Neural cell (in vitro differentiated cells): ENCODE results near the gene CIROP. TPM values are rescaled to one million over a fixed set of nuclear protein-coding genes. Genes with fewer than 3 reads are reported as not detected.

Source experiments
- H2AFZ ChIP-seq: fragments of 200-600, 300-800 bp; sonication (generic), shearing (Covaris generic); 2 replicates; pipeline ENCODE4 v1.6.0; 2014; ENCODE audit warnings: low read depth, mild to moderate bottlenecking, antibody characterized with exemption, low read length, moderate library complexity
- H3F3A ChIP-seq: fragments of 200-600 bp; shearing (Covaris generic); 2 replicates; pipeline ENCODE4 v1.6.1; 2016; ENCODE audit warnings: mild to moderate bottlenecking, moderate library complexity, mixed read lengths, antibody characterized with exemption, low read length; ENCODE audit not compliant: insufficient read depth, poor library complexity, severe bottlenecking
- H3K27ac ChIP-seq: fragments of 200-600, 300-800 bp; sonication (generic), shearing (Covaris generic); 2 replicates; pipeline ENCODE4 v1.5.1; 2014; ENCODE audit warnings: mild to moderate bottlenecking, low read length, moderate library complexity
- H3K27me3 ChIP-seq: fragments of 300-800, 200-600 bp; sonication (generic), shearing (Covaris generic); 2 replicates; pipeline ENCODE4 v1.6.0; 2014; ENCODE audit warnings: mild to moderate bottlenecking, low read depth, low read length, moderate library complexity; ENCODE audit not compliant: insufficient read depth
- H3K36me3 ChIP-seq: fragments of 300-800, 200-600 bp; sonication (generic), shearing (Covaris generic); 2 replicates; pipeline ENCODE4 v1.5.1; 2014; ENCODE audit warnings: mild to moderate bottlenecking, antibody characterized with exemption, low read length, moderate library complexity; ENCODE audit not compliant: insufficient read depth
- H3K4me2 ChIP-seq: fragments of 300-800, 200-600 bp; sonication (generic), shearing (Covaris generic); 2 replicates; pipeline ENCODE4 v1.6.0; 2014; ENCODE audit warnings: mild to moderate bottlenecking, low read length
- H3K4me3 ChIP-seq: fragments of 300-800, 200-600 bp; sonication (generic), shearing (Covaris generic); 2 replicates; pipeline ENCODE4 v1.5.1; 2014; ENCODE audit warnings: mild to moderate bottlenecking, low read length, moderate library complexity
- H3K79me2 ChIP-seq: fragments of 200-600 bp; shearing (Covaris generic); replicated peaks from 2 replicates; pipeline ENCODE4 v1.6.0; 2014; ENCODE audit warnings: mild to moderate bottlenecking, low read length, moderate library complexity; ENCODE audit not compliant: insufficient read depth
- H3K9ac ChIP-seq: fragments of 300-800, 200-600 bp; sonication (generic), shearing (Covaris generic); 2 replicates; pipeline ENCODE4 v1.6.1; 2016; ENCODE audit warnings: mild to moderate bottlenecking, low read length, mixed read lengths
- H3K9me2 ChIP-seq: fragments of 200-600 bp; shearing (Covaris generic); 2 replicates; pipeline ENCODE4 v1.6.1; 2016; ENCODE audit warnings: mild to moderate bottlenecking, low read length, mixed read lengths; ENCODE audit not compliant: insufficient read depth
- H3K9me3 ChIP-seq: fragments of 200-600, 300-800 bp; sonication (generic), shearing (Covaris generic); 2 replicates; pipeline ENCODE4 v1.6.1; 2016; ENCODE audit warnings: mild to moderate bottlenecking, mixed run types, low read length, moderate library complexity, mixed read lengths
- H4K20me1 ChIP-seq: fragments of 200-600 bp; shearing (Covaris generic); 2 replicates; pipeline ENCODE4 v1.6.1; 2016; ENCODE audit warnings: mild to moderate bottlenecking, mixed run types; ENCODE audit not compliant: insufficient read depth
- EP300 ChIP-seq: fragments of 450-650 bp; conservative IDR thresholded peaks from 2 replicates; pipeline ENCODE4 v1.6.1; 2014; ENCODE audit warnings: antibody characterized with exemption, mild to moderate bottlenecking, moderate library complexity; ENCODE audit not compliant: poor library complexity, severe bottlenecking
- EZH2 ChIP-seq: fragments of 200-600, 300-800 bp; shearing (Covaris generic), sonication (generic); IDR thresholded peaks from 2 replicates; pipeline ENCODE4 v1.6.1; 2014; ENCODE audit warnings: antibody characterized with exemption, low read length, borderline replicate concordance, mild to moderate bottlenecking; ENCODE audit not compliant: insufficient read depth, poor library complexity, severe bottlenecking
- MXI1 ChIP-seq: fragments of 450-650 bp; conservative IDR thresholded peaks from 2 replicates; pipeline ENCODE4 v1.6.1; 2014; ENCODE audit warnings: antibody characterized with exemption, mild to moderate bottlenecking; ENCODE audit not compliant: poor library complexity, severe bottlenecking
- POLR2AphosphoS5 ChIP-seq: IDR thresholded peaks from 2 replicates; pipeline ENCODE4 v1.6.1; 2012
- RAD21 ChIP-seq: fragments of 450-650 bp; conservative IDR thresholded peaks from 2 replicates; pipeline ENCODE4 v1.6.1; 2014; ENCODE audit warnings: antibody characterized with exemption, mild to moderate bottlenecking, moderate library complexity
- SMC3 ChIP-seq: fragments of 450-650 bp; conservative IDR thresholded peaks from 2 replicates; pipeline ENCODE4 v1.6.1; 2014; ENCODE audit warnings: antibody characterized with exemption, mild to moderate bottlenecking, moderate library complexity; ENCODE audit not compliant: poor library complexity
- TAF1 ChIP-seq: IDR thresholded peaks from 2 replicates; pipeline ENCODE4 v1.6.1; 2012; ENCODE audit warnings: low read depth
- polyA plus RNA-seq: library from polyadenylated mRNA; depleted of rRNA; stranded (reverse); fragments of >200 nt; gene quantifications from 2 replicates; pipeline ENCODE4 v1.2.3, GENCODE V29; 2014
- TF ChIP-seq, protein P1 (sequence below): fragments of 450-650 bp; IDR thresholded peaks from 2 replicates; pipeline ENCODE4 v1.5.1; 2014; ENCODE audit warnings: antibody characterized with exemption, mild to moderate bottlenecking, moderate library complexity; ENCODE audit not compliant: poor library complexity, severe bottlenecking
- TF ChIP-seq, protein P2 (sequence below): IDR thresholded peaks from 2 replicates; pipeline ENCODE4 v1.6.1; 2012; ENCODE audit warnings: borderline replicate concordance

The CIROP gene
- polyA plus RNA-seq, 1 donor from 2014 or later = not detected

DNA sequence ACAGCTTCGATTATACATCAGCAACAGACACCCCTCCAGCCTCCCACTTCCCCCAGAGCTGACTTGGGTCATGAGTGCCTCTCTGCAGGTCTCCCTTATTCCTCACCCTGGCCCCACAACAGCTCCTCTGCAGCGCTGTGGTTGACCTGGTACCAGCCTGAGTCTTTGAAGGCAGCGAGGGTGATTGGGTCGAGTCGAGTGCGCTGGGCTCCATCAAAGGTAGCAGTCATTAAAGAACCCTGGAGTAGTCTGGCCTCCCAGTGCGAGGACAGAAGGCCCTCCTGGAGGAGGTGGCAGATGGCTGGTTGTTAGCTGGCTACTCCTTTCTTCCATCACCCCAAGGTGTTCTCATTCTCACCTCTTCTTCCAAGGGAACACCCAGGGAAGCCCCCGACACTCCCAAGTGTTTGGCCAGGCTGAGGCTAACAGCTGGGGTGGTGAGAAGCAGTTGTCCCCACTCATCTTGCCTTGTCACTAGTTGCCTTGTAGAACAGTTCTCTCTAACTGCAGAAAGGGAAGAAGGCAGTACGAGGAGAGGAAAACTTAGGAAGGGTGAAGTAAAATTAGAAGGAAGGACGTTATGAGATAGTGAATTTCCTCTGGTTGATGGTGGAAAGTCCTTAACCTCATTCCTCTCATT lies 2.7 kb downstream of the CIROP start:
- Histone ChIP-seq H3K36me3 (no peaks in the 10 kb centered on the region), H3K4me2 (no peak overlapping the region), H3K9me2 (no peaks in the 10 kb centered on the region), H4K20me1 (no peaks in the 10 kb centered on the region), H3K27me3 (no peaks in the 10 kb centered on the region), H3K27ac (no peak overlapping the region), H3K4me3 (no peak overlapping the region), H3K9ac (no peak overlapping the region), H3F3A (no peaks in the 10 kb centered on the region), H3K79me2 (peaks cover 2% of the 10 kb centered on the region), H2AFZ (no peak overlapping the region), H3K9me3 (no peaks in the 10 kb centered on the region)
- no peak for TF ChIP-seq EP300
- no peak for TF ChIP-seq POLR2AphosphoS5
- TF ChIP-seq, protein P1, sequence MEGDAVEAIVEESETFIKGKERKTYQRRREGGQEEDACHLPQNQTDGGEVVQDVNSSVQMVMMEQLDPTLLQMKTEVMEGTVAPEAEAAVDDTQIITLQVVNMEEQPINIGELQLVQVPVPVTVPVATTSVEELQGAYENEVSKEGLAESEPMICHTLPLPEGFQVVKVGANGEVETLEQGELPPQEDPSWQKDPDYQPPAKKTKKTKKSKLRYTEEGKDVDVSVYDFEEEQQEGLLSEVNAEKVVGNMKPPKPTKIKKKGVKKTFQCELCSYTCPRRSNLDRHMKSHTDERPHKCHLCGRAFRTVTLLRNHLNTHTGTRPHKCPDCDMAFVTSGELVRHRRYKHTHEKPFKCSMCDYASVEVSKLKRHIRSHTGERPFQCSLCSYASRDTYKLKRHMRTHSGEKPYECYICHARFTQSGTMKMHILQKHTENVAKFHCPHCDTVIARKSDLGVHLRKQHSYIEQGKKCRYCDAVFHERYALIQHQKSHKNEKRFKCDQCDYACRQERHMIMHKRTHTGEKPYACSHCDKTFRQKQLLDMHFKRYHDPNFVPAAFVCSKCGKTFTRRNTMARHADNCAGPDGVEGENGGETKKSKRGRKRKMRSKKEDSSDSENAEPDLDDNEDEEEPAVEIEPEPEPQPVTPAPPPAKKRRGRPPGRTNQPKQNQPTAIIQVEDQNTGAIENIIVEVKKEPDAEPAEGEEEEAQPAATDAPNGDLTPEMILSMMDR = no peak
- TF ChIP-seq RAD21 = no peak
- TF ChIP-seq SMC3 = no peak
- TF ChIP-seq, protein P2, sequence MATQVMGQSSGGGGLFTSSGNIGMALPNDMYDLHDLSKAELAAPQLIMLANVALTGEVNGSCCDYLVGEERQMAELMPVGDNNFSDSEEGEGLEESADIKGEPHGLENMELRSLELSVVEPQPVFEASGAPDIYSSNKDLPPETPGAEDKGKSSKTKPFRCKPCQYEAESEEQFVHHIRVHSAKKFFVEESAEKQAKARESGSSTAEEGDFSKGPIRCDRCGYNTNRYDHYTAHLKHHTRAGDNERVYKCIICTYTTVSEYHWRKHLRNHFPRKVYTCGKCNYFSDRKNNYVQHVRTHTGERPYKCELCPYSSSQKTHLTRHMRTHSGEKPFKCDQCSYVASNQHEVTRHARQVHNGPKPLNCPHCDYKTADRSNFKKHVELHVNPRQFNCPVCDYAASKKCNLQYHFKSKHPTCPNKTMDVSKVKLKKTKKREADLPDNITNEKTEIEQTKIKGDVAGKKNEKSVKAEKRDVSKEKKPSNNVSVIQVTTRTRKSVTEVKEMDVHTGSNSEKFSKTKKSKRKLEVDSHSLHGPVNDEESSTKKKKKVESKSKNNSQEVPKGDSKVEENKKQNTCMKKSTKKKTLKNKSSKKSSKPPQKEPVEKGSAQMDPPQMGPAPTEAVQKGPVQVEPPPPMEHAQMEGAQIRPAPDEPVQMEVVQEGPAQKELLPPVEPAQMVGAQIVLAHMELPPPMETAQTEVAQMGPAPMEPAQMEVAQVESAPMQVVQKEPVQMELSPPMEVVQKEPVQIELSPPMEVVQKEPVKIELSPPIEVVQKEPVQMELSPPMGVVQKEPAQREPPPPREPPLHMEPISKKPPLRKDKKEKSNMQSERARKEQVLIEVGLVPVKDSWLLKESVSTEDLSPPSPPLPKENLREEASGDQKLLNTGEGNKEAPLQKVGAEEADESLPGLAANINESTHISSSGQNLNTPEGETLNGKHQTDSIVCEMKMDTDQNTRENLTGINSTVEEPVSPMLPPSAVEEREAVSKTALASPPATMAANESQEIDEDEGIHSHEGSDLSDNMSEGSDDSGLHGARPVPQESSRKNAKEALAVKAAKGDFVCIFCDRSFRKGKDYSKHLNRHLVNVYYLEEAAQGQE = no peak
- no peak for TF ChIP-seq TAF1

DNA sequence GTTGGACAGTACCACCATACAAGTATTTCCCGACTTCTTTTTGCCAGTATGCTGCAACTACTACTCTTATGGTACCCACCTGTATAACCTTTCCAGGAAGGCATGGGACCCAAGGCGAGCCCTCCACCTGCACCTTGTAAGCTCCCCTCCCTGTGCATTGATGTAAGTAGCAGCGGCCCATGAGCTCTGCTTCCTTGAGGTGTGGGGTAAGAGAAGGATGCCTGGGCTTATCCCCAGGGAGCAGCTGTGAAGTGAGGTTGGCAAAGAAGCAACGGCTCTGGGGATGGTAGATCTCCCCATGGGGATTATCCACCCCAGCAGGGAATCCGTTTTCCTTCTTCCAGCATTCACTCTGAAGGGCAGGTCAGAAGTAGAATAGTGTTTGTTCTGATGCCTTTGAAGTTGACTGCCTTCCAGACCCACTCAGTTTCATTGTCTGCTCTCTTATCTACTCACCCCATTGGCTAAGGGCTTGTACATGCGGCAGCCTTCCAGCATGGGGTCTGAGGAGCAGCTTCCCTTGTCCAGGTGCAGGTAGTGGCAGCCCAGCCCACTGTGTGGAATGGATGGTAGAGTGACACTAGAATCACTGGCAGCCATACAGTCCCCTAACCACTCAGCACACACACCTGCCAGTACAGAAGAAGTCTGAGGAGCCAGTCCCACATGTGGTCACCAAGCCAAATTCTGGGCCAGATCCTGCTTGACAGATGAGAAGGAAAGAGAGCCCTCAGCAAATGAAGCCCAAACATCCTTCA lies 3.4 kb downstream of the CIROP start:
- Histone ChIP-seq H3K36me3 (no peaks in the 10 kb centered on the region), H2AFZ (no peak overlapping the region)

More for the DNA sequence above, 3.4 kb downstream of the CIROP start:
- Histone ChIP-seq H3K9ac (no peak overlapping the region), H3F3A (no peaks in the 10 kb centered on the region), H3K27ac (no peak overlapping the region), H3K4me2 (no peak overlapping the region), H3K9me2 (no peaks in the 10 kb centered on the region), H3K27me3 (no peaks in the 10 kb centered on the region), H3K4me3 (no peak overlapping the region), H3K79me2 (peaks cover 9% of the 10 kb centered on the region), H4K20me1 (no peaks in the 10 kb centered on the region), H3K9me3 (no peaks in the 10 kb centered on the region)
- TF ChIP-seq, protein P2 = no peak
- TF ChIP-seq RAD21 = no peak
- TF ChIP-seq TAF1 = no peak
- TF ChIP-seq SMC3 = no peak
- TF ChIP-seq POLR2AphosphoS5 = no peak
- TF ChIP-seq MXI1 = no peak
- TF ChIP-seq EP300 = no peak
- TF ChIP-seq EZH2 = no peak
- TF ChIP-seq, protein P1 = no peak
